GM19438 (cell line): Measurements from ENCODE around the gene ANGPT4.

Experiments used
- ATAC-seq: cut with Tn5 transposase; IDR thresholded peaks from one replicate; pipeline ENCODE4 v1.9.1; 2021; ENCODE audit warnings: low read depth; ENCODE audit not compliant: unreplicated experiment

The ANGPT4 gene

DNA sequence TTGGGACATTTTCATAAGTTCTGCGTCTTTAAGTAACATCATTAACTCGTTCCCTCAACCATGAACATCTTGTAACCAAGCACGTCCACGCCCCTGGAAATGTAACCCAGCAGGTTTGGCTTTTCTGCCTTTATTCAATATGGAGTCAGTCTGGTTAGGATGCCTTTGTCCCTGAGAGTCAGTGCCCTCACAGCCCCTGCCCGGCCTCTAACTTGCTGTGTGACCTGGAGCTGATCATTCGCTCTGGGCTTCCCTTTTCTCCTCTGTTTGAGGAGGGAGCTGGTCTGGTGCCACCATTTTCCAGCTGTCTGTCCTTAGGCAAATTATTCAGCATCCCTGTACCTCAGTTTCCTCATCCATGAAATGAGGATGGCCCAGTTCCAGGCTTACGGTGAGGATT, 26.5 kb upstream of the ANGPT4 start:
- ATAC-seq, result no peak

DNA sequence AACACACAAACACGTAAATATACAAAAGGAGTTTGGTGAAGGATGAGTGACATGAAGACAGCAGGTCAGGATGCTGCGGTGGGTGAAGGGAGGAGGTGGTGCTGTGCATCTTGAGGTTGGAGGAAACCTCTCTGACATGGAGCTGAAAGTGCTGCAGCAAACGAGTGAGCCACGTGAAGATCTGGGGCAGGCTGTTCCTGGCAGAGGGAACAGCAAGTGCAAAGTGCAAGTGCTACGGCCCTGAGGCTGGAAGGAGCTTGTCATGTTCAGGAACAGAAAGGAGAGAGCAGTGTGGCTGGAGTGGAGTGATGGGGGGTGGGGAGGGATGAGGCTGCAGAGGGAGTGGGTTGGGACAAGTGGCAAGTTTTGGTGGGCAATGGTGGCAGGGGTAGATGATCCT, 24.8 kb upstream of the ANGPT4 start:
- ATAC-seq, result no peak

DNA sequence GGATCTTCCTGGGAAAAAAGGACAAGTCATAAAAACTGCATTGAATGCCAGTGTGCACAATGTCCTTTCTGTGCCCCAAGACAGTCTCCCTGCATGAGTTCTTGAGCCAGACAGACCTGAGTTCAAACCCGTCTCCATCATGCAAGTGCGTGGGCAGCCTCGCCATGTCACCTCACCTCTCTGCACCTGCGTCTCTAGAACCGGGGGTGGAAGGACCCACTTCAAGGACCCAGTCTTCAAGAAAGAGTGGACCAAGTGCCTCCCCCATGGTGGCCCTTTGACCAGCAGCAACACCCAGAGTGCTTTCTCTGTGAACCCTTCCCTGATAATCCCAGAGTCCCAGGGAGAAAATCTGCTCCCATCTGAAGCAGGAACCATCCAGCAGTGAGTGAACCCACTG, 23.5 kb upstream of the ANGPT4 start:
- no peak for ATAC-seq

DNA sequence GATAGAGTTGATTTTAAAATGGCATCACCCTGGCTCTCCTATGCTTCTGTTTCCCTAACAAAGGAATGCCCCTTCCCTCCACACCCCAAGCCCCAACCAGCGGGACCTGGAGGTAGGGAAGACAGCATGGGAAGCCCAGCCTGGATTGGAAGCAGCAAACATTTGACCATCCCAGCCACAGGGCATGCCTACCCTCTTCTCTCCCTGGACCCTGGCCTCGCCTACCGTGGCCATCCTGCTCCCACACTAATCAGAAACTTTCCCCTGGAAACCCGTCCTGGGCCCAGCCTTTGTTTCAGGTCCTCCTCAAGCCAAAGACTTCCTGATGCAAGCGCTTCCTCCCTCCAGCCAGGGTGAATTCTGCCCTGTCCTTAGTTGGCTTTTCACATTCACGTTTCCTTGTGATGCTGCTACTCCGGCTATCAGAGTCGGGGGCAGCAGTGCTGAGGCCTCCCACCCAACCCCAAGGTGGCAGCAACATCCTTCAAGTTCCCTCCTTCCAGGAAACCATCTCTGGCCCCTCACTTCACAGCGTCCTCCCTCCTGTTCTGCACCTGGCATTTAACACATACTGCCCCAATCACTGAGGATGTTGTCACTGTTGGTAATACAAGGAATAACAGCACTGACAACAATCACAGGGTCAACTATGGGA, 18.2 kb upstream of the ANGPT4 start:
- ATAC-seq, result no peak

DNA sequence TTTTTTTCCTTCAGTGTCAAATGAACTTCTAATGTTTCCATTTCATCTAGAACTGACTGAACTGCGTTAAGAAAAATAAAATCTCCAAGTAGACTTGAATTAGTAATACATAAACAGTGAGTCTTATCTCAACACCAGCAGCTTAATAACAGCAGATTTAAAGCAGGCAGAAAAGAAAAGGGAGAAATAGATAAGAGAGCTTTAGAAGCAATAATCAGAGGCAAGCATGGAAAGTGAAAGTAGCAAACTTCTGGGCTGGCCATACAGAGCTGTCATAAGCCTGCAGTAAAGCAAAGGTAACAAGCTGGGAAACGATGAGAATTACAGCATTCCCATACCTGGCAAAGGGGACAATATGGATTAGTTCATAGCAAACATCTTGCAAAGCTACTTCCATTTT, 16.9 kb upstream of the ANGPT4 start:
- no peak for ATAC-seq

DNA sequence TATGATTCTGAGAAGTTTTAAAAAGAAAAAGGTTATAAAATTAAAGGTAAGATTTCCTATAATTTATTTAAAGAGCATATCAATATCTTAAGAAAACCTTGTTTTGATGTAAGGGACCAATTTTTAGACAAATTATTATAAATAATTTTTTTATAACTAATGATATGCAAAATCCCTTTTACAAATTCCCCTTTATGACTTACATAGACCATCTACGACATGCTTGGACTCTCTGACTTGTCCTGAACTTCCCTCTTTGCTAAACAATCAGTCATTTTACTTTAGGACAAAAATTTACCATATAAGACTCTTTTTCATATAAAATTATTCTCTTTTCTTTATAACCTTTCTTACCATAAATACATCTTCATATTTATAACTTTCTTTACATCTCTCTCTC, 15.3 kb upstream of the ANGPT4 start:
- no peak for ATAC-seq

DNA sequence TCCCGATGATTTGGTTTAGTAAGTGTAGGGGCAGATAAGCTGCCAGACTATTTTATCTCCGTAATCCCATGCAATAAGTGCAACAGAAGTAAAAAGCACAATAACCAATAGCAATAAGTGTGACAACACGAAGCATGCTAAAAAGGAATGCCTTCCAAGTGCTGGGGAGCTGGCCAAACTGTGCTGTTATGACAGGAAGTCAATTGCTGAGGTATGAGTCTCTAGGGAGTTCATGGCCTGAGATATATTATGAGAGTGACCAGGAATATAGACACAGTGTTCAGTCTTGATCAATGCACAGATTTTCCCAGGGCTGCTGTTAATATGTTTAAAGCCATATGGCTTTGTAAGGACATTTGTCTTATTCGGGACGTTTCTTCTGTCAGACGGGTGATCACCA, 10.5 kb upstream of the ANGPT4 start:
- ATAC-seq, result no peak

DNA sequence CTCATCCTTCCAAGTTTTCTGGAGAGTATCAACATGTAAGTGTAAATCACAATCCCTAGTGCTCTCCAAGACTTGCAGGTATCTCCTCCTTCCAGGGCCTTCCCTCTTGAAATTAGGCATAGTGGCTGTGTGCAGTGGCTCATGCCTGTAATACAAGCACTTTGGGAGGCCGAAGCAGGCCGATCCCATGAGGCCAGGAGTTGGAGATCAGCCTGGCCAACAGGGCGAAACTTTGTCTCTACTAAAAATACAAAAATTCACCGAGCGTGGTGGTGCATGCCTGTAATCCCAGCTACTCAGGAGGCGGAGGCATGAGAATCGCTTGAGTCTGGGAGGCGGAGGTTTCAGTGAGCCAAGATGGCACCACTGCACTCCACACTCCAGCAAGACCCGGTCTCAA, 9.4 kb upstream of the ANGPT4 start:
- ATAC-seq, result no peak

DNA sequence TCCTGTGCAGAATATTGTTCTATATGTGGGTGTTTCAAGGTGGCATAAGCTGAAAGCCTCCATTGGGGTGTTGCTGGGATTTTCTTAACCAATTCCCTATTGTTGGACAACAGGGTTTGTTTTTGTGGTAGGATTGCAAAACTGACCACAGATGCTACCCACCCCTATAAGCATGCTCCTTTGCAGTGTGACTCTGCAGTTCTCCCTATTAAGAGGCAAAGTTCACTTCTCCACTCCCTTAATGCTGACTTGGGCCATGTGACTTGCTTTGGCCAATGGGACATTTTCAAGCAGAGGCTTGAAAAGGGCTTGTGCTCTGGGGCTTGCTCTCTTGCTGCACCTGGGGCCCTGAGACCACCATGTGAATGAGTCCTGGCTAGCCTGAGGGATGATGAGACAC, 8.5 kb upstream of the ANGPT4 start:
- no peak for ATAC-seq

DNA sequence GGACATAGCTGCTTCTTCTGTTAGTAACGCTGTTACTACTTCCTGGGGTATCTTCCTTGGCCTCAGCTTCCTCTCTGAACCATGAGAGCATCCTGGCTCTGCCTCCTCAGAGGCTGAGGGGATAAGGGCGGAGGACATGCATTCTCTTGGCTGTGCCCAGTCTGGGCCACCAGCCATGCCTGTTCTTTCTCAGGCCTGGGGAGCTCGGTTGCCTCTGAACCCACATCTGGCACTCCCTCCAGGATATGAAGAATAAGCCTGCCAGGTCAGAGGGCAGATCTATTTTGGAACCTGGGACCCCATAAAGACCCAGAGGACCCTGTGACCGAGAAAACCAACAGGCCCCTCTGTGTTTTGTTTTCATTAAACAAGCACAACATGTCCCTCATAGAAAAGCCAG, 6.6 kb upstream of the ANGPT4 start:
- no peak for ATAC-seq

DNA sequence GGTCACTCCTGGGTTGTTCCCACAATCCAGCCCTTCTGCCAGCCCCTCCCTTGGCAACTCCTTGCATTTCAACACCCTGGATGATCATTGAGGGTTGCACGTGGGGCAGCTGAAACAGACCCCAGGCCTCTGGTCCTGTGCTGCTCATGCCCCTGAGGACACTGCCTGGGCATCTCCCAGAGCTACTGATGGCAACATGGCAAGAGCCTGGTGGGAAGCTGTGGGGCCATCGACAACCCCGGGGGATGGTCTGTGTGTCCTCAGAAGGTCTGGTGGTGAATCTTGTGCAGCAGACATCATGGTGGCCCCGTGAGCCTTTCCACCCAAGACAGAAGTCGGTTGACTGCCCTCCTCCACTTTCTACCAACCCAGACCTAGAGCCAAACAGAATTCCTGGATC, 4.9 kb upstream of the ANGPT4 start:
- ATAC-seq, result no peak

DNA sequence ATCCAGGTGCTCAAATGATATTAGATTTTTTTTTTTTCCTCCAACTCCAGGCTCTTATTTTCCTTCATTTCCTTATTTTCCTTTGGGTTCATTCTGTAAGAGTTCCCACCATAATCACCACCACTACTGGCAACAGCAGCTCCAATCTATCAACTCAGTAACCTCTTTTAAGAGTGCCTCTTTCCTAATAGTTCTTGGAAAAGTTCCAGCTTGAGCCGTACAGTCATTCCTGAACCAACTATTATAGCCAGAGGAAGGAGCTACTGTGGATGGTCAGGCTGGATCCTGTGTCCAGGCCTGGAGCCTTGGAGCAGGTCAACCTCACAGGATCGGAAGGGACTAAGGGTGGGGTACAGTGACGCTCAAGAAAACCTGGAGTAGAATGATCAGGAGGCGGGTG, 4.2 kb upstream of the ANGPT4 start:
- no peak for ATAC-seq

DNA sequence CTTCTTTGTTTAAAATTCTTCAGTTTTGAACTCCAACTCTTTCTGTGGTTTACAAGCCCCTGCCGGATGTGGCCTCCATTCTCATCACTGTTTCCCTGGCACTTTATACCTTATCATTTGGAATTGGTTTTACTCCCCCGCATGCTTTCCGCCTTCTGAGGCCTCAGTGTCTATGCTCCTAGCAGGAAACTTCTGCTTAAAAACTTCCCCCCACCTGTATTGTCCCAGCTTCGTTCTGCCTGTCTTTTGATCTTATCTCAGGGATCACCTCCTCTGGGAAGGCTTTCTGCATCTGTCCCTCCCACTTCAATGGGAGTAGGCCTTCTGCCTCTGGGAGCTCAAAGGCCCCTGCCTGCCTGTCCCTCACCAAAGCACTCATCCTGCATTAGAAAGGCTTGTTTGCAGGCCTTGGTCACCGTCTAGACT, 3.4 kb upstream of the ANGPT4 start:
- no peak for ATAC-seq

DNA sequence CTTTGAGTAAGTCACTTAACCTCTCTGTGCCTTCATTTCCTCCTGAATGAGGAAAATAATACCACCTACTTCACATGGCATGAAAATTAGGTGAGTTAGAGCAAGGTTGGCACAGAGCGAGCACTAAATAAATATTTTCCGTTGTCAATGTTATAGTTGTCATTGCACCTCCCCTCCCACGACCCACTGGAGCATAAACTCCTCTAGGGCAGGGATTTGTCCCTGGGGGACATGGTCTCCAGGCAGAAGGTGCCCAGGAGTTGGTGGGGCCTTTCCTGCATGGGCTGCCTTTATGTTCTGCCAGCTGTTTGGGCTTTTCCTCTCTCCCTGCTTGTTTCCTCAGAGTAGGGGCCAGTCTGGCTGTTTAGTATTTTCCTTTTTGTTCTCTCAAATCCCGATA, 1.3 kb upstream of the ANGPT4 start:
- ATAC-seq, result no peak

DNA sequence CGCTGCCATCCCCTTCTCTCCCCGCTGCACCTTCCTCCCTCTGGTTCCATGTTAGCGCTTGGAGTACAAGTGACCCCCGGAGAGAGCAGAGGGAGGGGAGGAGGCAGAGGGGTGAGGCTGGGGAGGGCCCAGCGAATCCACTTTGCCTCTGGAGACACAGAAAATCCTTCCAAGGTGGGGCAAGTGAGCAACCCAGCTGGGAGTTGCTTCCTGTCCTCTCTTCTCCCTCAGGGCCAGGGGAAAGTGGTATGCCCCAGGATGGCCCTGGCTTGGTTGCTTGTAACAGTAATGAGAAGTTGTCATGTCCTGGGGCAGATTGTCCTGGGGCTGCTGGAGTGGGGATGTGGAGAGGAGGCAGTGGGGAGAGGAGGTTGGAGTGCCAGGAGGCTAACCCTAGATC, 691 bp upstream of the ANGPT4 start:
- ATAC-seq, result no peak

DNA sequence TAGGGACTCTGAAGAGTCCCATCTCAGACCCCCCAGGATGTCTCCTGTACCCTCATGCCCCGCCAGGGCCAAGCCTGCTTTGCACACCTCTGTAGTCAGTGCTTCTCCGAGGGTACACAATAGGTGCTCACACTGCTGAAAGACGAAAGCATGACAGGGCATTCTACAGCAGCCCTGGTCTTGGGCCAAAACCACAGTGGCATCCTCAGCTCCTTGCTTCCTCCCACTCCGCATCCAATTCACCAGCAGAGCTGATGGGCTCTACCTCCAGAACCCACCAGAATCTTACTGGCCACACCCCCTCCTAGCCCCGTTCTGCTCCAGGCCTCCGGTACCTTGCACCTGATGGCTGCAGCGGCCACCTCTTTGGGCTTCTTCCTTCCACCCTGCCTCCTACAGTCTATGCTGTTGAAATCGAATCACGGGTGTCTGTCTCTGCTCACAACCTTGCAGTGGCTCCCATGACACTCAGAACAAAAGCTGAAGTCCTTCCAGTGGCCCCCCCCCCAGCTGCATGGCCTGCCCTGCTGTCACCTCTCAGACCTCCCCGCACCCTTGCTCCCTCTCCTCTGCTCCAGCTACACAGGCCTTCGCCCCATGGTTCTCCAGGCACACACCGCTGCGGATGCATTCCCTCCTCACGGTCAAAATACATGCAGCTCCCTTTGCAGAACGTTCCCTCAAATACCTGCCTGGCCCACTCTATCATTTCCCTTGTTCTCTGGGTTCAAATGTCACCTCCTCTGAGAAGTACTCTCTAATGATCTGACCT, 1.2 kb downstream of the ANGPT4 start:
- no peak for ATAC-seq

DNA sequence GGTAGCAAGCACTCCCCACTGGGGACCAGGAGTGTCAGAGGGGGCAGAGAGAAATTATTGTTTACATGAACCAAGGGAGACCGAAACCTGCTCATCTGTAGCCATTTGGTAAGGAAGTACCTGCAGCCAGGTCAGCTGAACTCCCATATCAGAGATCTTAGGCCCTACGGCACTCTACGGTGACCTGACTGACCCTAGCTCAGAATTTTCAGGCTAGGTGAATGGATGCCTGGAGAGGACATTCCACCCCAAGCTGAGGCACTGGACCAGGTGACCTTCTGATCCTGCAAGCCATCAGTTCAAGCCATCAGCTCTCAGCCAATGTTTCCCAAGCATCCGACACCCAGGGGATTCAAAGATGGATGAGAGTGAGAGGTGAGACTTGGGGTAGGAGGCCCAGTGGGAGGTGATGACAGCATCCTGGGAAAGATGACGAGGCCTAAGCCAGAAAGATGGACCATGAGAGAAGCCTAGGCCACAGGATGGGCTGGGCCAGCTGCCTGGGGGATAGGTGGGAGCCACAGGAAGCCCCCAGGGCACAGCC, 2.8 kb downstream of the ANGPT4 start:
- ATAC-seq, result no peak

DNA sequence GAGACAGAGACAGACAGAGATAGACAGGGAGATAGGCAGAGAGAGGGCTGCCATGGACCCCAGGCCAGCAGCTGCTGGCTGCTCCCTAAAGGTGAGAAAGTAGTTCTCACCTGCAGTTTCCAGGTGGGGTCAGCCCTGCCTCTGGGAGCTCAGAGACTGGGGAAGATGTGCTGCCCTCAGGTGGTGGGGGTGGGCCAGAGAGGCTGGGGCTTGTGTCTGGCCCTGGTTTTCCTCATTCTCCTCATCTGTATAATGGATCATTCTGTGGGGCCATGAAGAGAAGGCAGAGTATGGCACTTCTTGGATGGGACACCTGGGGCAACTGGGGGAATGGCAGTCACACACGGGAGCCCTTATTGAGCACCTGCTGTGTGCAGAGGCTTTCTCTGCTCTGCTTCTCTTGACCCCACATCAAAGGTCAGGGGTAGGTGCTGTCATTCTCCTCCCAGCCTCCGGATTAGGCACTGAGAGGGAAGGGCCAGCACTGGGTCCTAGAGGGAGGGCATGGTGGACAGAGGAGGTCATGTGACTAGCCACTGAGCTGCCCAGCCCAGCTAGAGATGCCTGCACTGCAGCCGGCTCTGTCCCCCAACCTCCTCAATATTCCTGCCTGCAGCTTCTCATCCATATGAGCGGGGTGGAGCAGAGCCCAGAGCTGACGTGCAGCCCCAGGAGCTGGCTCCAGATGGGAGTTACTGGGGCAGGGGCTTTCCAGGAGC, 4.1 kb downstream of the ANGPT4 start:
- no peak for ATAC-seq

DNA sequence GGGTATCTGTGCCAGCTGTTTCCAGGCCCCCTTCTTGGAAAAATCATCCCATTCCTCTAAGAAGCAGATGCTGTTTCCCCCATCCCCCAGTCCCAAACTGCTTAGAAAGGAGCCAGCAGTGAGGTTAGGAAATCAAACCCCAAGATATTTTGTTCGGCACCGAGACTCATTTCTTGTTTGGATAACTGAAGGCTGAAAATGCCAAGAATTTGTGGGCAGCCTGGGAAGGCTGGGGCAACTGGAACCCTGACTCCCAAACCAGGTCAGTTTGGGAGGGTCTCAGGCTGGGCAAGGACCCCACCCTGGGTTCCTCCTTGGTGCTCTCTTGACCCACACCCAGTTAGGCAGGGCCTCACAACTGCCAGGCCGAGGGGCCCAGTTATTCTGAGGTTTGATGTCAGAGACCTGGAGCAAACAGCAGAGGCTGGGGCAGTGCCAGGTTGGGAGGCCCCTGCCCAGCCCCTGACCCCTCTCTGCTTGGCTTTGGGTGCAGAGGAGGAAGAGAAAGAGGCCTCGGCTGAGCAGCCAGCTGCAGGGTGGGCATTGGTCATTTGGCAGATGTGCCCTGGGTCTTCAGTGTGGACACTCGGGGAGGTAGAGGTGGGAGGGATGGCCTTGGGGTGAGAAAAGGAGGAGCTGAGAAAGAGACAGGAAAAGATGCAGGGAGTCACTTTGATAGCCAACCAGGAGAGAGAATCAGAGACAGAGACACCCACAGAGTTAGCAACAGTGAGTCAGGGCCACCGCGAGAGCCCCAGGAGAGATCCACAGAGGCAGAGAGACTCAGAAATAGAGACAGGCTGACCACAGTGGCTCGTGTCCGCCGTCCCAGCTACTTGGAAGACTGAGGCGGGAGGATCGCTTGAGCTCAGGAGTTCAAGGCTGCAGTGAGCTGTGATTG, 5.0 kb downstream of the ANGPT4 start:
- no peak for ATAC-seq

DNA sequence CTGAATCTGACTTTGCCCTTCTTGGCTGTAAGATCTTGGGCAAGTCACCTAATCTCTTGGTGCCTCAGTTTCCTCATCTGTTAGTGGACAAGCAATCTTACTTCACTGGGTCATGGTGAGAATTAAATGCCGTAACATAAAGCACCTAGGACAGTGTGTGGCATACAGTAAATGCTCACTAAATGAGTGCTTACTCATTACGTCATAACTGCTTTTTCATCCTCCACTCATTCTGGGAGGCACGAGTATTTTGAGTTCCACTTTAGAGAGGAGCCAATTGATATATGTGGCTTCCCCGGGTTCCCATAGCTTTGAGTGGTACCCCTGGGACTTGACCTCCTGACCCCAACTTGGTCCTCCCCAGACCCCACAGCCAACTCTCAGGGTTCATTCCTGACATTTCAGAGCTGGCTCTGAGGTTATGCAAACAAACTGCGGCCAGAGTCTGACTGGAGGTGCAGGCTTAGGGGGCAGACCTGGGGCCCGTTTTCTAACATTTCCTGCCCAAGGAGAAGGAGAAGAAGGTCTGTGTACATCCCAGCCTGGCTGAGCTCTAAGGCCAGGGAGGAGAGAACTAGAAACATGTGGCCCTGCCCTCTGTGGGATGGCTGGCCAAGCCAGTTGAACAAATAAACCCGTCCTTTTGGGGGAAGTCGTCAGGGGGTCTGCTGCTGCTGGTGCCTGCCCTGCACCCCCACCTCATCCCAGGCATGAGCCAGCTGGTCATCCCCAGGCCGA, 5.8 kb downstream of the ANGPT4 start:
- ATAC-seq, result no peak
